ENCODE data around the gene APH1A.
A peak's percentile ranks its signal among the peaks of the same experiment; 100 is the strongest.
"Not testable (repeated sequence)": the region's sequence is repeated elsewhere in the genome, so short reads cannot be mapped to it uniquely, and the experiment has no call there.

Gene APH1A

DNA sequence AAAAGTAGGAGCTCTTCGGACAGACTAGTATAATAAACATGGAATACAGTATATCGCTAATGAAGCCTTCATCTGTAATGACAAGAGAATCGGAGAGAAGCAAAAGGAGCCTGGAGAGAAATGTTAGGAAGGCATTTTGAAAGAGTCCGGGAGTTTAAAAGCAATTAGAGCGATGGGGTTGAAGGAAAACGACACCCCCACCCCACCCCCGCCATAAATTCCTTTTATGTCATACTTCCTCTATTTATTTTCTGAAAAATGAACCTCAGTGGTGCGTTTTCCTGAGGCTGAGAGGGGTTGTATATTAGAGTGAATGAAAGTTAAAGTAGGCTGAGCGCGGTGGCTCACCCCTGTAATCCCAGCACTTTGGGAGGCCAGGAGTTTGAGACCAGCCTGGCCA is 635 bp upstream of the APH1A start:
- DNase-seq (ENCODE audit: low read depth, low spot score) = no peak
- H3K27ac ChIP-seq = peak overlapping the region; percentile 83

DNA sequence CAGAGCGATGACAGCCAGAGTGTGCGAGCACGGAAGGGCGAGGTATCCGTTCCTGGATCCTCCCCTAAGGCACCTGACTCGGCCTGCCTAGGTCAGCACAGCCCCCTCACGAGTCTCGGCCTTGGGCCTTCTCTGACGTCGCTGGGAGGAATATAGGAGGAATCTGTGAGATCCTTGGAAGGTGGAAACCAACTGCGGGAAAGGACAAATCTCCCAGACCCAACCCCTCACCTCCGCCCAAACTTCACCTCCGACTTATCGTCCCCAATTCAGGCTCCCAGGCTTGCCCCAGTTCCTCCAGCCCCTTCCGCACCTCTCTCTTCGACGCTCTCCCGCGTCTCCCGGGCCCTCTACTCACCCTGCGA is 494 bp downstream of the APH1A start:
- DNase-seq (ENCODE audit: low read depth, low spot score) = no peak
- H3K27ac ChIP-seq = peak overlapping the region; percentile 83

DNA sequence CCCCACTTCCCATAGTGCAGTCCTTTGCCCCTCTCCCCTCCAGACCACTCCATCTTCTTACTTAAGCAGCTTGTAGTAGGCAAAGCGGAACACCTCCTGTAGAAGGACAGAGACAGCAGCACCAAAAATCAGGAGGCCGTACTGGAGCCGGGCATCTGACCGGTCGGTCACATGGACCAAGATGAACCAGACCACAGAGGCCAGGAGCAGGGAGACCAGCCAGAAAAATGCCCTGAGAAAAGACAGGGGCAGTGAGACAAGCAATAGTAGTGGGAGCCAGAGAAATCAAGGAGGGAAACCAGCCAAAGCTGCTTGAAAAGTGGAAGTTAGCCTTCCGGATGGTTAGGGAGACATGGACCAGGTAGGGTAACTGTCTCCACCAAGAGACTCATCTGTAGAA is 920 bp downstream of the APH1A start:
- DNase-seq (ENCODE audit: low read depth, low spot score) = no peak
- peak overlapping the region; percentile 83 for H3K27ac ChIP-seq

DNA sequence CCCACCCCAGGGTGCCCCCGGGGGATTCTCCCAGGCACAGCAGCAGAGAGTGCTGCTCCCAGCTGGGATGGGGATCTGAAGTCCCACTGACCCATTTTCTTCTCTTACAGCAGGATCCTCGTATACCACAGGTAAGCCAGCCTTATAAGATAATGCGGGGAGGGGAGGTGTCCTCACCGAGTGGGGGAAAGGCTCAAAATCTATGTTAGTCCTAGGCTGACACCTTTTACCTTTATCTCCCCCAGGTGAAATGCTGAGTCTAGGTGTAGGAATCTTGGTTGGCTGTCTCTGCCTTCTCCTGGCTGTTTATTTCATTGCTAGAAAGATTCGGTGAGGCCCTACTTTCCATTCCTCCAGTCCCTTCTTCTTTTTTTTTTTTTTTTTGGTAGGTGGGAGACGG is 5.3 kb downstream of the APH1A start:
- H3K27ac ChIP-seq = peak overlapping the region; percentile 84
- no peak for DNase-seq (ENCODE audit: low read depth, low spot score)

DNA sequence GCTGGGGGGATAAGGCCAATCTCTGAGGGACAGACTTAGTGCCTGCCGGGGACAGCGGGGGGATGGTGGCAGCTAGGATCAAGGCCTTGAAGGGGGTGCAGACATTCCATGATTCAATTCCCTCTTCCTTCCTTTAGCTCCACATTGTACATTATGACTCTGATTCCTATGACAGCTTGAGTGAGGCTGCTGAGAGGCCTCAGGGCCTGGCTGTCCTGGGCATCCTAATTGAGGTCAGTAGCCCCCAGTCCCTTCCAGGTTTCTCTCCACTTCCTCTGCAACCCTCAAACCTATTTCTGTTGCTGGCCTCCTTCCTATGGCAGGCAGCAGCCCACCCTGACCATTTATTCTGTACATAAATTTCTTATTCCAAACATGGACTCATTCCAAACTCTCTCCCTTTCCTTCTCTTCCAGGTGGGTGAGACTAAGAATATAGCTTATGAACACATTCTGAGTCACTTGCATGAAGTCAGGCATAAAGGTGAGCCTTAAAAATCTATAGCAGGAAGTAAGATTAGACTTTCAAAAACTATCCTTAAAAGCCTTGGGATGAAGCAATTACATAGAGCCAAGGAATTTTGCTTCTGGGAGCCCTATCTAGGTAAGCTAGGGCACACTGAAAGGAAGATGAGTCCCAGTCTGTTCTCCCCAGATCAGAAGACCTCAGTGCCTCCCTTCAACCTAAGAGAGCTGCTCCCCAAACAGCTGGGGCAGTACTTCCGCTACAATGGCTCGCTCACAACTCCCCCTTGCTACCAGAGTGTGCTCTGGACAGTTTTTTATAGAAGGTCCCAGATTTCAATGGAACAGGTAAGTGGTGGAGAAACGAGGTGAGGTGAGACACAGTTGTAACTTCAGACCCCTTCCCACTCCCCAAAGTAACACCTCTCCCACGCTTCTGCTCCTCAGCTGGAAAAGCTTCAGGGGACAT is 6.2 kb downstream of the APH1A start:
- peak overlapping the region; percentile 84 for H3K27ac ChIP-seq
- no peak for DNase-seq (ENCODE audit: low read depth, low spot score)

DNA sequence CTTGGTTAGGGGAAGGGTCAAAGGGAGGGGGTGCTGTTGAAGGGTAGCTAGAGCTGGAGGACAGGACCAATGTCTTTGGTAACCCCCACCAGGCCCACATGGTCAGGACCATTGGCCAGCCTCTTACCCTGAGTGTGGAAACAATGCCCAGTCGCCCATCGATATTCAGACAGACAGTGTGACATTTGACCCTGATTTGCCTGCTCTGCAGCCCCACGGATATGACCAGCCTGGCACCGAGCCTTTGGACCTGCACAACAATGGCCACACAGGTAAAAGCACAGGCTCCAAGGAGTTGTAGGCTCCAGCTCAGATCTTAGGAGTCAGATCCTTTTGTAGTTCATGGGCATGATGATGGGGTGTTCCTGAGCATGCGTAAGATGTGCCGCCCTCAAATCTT is 7.4 kb downstream of the APH1A start:
- DNase-seq (ENCODE audit: low read depth, low spot score) = no peak
- H3K27ac ChIP-seq = no peak overlapping the region

DNA sequence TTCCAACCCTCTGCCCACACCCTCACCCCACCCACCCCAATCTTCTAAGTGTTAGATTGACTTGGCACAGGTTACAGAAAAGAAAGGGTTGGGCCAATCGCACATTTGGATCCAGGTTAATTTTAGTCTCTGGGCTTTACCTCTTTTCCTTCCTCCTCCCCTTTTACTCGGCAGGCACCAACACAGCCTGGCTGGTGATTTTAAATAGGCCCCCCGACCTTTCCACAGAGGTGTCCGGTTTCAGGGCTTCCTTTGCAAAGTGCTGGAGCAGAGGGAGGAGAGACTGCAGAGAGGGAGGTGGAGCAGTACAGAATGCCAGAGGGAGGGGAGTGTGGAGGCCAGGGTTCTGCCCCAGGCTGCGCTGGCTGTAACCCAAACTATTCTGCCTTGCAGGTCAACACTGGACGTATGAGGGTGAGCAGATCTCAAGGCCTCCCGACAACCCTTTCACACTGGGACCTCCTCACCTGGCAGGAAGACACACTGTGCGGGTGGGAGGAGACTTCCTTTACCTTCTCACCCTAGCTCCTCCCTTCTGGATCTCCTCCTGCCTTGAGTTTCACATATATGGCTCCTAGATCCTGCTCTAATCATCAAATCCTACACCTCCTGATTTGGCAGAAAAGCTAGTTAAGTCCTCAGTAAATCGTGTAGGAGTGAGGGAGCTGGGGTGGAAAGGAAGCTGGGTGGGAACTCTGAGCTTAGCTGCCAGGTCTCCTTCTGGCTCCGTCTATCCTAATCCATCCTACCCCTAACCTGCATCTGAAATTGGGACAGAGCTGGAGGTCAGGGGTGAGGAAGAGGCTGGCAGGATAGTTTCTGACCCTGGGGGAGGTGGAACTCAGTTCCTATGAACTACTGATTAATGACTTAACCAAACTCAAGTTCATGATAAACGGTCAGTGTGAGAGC is 8.8 kb downstream of the APH1A start:
- peak overlapping the region; percentile 24 for H3K27ac ChIP-seq
- no peak for DNase-seq (ENCODE audit: low read depth, low spot score)

DNA sequence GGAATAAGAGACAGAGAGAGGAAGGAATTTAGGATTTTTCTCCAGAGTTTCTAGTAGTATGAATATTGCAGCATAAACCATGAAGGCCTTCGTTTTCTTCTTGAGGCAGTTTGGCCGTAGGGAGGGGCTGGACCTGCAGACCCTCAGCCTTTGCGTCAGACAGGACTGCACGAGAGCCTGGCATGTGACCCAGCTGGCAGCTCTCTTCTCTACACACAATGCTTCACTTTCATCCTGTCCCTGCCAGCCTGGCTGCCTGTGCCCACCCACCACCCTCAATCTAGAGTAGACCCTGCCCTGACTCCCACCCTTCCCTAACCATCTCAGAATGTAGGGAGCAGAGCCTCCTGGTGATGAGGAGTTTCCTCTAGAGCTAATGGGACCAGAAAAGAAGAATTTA is 9.6 kb downstream of the APH1A start:
- no peak overlapping the region for H3K27ac ChIP-seq
- no peak for DNase-seq (ENCODE audit: low read depth, low spot score)

DNA sequence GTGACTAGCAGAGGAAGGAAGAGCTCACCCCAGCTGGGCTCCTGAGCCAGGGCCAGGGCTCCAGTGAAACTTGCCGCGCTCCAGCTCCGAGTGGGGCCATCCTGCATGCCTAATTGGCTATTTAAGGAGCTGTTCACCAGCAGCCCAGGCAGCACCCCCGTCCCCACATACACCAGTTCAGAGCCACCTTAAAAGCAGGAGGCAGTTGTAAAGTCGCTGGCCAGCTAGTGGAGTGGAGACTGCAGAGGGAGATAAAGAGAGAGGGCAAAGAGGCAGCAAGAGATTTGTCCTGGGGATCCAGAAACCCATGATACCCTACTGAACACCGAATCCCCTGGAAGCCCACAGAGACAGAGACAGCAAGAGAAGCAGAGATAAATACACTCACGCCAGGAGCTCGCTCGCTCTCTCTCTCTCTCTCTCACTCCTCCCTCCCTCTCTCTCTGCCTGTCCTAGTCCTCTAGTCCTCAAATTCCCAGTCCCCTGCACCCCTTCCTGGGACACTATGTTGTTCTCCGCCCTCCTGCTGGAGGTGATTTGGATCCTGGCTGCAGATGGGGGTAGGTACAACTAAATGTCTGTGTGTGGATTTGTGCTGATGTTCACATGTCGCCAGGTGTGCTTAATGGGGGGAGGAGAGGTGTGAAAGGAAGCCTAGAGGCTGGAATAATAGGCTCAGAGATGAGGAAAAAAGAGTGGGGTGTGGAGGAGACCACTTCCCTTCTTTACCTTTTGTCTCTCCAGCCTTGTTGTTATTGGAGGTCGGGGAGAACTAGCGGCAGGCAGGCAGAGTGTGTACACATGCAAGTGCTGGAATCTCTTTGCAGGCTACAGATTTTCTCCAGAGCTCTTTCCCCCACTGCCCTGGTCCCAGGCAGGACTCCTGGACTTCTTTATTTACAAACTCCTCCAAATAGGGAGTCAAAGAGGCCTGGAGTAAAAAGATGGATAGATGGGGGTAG is 10.9 kb downstream of the APH1A start, which contains the start of gene CA14:
CA14 (plus strand) TSS at position 151 of the 962 bp plus-strand sequence; CDS start at position 506, 355 bp downstream.
- no peak within 1 kb of the TSS for H3K27ac ChIP-seq
- no peak for DNase-seq (ENCODE audit: low read depth, low spot score)

DNA sequence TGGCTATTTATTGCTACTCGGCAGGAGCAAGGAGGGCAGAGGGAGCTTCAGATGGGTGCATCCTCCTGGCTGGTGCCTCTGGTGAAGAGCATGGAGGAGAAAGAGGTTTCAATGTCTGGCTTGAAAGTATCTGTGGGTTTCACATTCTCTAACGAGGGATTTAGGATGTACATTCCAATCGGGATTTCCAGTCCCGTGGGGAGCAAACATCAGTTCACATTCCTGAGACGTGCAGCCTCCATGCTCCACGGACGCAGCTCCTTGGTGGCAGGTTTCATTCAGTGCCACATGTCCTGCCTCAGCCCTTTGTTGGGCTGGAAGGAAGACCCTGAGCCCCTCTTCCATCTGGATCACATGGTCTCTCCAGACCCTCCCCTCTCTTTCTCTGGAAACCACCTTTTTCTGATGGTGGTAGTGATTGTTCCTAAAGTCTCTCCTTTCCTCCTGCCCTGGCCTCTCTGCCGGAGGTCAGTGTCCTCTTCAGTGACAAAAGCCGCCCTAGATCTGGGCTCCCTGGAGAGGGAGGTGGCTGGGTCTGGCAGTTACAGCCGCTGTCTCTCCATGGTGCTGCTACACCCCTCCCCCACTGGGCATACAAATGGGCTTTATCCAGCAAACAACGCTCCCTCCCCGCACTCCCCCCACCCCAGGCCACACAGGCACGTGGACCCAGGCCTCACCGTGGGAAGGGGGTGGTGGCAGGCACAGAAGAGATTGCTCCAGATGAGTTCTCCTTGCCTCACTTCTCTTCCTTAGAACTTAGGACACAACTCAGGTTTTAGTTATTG is 12.1 kb downstream of the APH1A start:
- no peak for DNase-seq (ENCODE audit: low read depth, low spot score)
- no peak overlapping the region for H3K27ac ChIP-seq

DNA sequence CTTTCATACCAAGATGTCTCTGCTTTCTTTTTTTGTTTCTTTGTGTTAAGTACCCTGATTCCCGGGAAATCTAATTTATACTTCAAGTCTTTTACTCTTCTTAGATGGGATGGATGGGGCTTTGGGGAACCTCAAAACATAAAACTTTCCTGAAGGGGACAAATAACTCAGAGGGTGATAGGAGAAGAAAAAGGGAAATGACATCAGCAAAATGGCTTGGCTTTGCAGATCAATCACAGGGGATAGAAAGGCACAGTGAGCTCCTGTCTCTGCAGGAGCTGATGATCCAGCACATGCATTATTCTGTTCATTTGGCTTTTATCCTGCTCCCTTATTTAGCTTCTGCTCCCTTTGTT is 12.6 kb downstream of the APH1A start:
- no peak for DNase-seq (ENCODE audit: low read depth, low spot score)
- no peak overlapping the region for H3K27ac ChIP-seq

DNA sequence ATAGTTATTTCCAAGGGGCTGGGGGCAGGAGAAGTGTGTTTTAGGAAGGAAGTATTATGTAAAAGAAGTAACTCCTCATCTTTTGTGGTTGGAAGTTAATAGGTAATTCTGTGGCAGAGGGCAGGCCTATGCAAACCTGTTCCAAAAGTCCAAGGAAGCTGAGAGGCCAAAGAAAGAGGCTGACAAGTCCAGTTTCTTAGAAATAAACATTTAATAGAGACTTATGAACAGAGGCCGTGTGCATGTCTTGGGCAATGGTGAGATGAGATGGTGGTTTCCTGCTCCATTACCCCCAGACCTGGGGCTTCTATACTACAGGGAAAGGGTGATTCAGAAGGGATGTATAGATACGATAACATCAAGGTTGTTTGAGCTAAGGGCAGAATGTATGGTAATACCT is 18.9 kb downstream of the APH1A start:
- no peak overlapping the region for H3K27ac ChIP-seq
- no peak for DNase-seq (ENCODE audit: low read depth, low spot score)

DNA sequence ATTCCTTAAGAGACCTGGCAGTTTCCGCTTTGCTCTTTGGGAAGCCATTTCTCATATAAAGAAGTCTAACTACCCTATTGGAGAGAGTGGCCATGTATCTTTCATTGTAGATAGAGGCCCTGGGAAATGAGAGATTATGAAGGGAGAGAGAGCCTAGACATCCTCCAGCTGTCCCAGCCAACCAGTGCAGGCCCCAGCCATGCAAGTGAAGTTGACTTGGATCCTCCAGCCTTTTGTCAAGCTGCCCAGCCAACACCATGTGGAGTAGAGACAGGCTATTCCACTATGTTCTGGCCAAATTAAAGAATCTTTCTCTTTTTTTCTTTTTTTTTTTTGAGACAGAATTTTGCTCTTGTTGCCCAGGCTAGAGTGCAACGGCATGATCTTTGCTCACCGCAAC is 25.8 kb downstream of the APH1A start:
- no peak for DNase-seq (ENCODE audit: low read depth, low spot score)
- no peak overlapping the region for H3K27ac ChIP-seq

DNA sequence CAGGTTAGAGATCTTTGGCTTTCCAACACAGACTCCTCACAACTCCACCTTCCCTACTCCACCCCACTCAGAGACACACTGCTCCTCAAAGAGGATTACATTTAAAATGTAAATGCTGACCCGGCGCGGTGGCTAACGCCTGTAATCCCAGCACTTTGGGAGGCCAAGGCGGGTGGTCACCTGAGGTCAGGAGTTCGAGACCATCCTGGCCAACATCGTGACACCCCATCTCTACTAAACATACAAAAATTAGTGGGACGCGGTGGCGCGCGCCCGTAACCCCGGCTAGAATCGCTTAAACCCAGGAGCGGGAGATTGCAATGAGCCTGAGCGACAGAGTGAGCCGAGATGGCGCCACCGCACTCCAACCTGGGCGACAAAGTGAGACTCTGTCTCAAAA is 31.1 kb downstream of the APH1A start:
- no peak overlapping the region for H3K27ac ChIP-seq
- DNase-seq (ENCODE audit: low read depth, low spot score) = no peak

DNA sequence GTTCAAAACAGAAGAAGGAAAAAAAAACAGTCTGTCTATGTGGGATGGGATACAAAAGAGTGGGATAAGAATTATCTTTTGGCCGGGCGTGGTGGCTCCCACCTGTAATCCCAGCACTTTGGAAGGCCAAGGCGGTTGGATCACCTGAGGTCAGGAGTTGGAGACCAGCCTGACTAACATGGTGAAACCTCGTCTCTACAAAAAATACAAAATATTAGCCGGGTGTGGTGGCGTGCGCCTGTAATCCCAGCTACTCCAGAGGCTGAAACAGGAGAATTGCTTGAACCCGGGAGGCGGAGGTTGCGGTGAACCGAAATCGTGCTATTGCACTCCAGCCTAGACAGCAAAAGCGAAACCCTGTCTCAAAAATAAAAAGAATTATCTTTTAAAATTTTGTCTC is 31.6 kb downstream of the APH1A start:
- not testable (repeated sequence) for DNase-seq (ENCODE audit: low read depth, low spot score)

DNA sequence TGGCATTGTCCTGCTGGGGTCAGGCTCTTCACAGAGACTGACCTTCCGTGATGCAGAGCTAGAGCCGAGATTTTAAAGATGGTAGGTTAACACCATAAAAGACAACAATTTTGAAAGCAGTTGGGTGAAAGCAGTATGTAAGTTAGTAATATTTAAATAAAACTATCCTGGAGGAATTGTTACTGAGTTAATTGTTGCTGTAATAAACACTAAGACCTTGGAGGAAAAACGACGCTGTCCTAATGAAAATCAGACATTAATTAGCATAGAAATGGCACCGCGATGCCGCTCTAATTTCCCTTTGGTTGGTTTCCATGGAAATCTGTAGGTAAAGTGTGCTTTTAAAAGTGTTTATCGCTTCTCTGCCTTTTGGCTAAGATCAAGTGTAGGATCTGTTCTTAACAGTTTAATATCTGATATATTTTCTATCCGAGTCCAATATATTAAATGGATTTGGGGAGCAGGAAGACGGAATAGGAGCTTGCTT is 32.2 kb downstream of the APH1A start:
- no peak overlapping the region for H3K27ac ChIP-seq
- no peak for DNase-seq (ENCODE audit: low read depth, low spot score)

More for the DNA sequence above, 31.6 kb downstream of the APH1A start:
- H3K27ac ChIP-seq = not testable (repeated sequence)

DNA sequence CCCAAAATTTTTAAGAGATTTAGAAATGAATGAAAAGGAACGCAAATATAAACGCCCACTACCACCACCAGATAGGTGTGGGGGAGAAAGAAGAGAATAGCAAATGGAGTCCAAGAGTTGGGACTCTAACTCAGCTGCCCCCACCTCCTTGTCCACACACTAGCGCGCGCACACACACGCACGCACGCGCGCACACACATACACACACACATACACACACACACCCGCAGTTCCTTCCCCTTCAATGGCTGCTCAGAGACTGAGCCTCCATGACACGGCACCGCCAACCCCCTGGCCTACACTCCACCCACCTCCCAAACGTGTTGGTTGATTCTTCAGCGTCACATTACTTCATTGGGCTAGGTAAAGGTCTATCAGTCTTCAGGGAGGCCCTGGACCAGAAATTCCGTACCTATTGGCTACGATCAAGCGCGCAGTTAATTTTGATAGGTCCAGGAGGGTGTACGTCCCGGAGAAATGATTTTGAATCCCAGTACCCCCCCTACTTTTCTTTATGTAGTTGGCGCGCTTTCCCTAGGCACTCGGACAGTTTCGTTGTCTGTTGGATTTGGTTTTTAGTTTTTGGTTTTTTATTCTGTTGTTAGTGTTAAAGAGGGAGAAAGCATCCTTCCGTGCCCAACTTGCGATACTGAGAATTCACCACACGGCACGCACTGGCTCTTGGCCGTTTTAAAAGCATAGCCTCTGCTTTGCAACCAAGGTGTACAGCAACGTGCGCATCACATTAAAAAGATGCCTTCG is 32.8 kb downstream of the APH1A start, which contains the start of gene ANP32E:
ANP32E (minus strand) TSS at position 261 of the 762 bp plus-strand sequence. CDS start 326 bp downstream, outside the sequence.
- DNase-seq (ENCODE audit: low read depth, low spot score) = peak; percentile 98
- H3K27ac ChIP-seq = peak within 1 kb of the TSS; percentile 73

DNA sequence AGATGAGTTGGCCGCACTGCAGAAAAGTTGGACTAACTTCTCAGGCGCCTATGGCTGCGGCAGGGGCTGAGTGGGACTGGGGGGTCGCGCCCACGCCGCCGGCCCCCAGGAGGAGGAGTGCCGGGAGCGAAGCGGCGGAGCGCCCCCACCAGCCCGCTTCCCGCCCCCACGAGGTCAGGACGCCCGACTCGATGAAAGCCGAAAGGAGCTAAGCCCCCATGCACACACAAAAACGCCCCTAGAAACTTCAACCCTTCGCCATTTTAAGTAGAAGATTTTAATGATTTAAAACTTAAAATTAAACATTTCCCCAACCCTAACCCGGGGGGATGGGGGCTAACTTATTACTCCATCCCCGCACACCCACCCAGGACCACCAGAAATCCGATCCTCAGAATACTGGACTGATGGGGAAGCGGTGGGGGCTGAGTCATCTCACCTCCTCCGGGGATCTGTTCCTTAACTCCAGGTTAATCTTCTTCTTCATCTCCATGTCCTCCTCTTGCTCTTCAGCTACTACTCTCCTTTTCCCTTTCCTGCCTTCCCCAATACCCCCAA is 33.4 kb downstream of the APH1A start:
- no peak for DNase-seq (ENCODE audit: low read depth, low spot score)
- peak overlapping the region; percentile 73 for H3K27ac ChIP-seq
